Right atrium auricular region (tissue), 2 donors: Measurements from ENCODE around the gene KCNJ10. TPM values are rescaled to one million over a fixed set of nuclear protein-coding genes. Genes with fewer than 3 reads are reported as not detected.

Source experiments
- DNase-seq: peaks from one replicate; pipeline ENCODE4 v3.0.0-alpha.2; 2019; ENCODE audit warnings: low spot score
- H3K27ac ChIP-seq, 2 donors: fragments of 200-600 bp; sonication (generic); 1 replicate in 1 of 2; 2 replicates in 1 of 2; pipeline ENCODE4 v1.5.1; 2016 to 2019
- H3K27me3 ChIP-seq, 2 donors: fragments of 200-600 bp; sonication (generic); one replicate each; pipeline versions ENCODE4 v1.5.1 to v1.6.0; 2017 to 2019
- H3K36me3 ChIP-seq: fragments of 200-600 bp; sonication (generic); one replicate; pipeline ENCODE4 v1.5.1; 2016
- H3K4me1 ChIP-seq, 2 donors: fragments of 200-600 bp; sonication (generic); one replicate each; pipeline versions ENCODE4 v1.5.1 to v1.6.0; 2017 to 2019
- H3K4me3 ChIP-seq, 2 donors: fragments of 200-600 bp; sonication (generic); 1 replicate in 1 of 2; 2 replicates in 1 of 2; pipeline ENCODE4 v1.5.1; 2017 to 2019; ENCODE audit warnings: mild to moderate bottlenecking in 1 of 2, moderate library complexity in 1 of 2
- H3K9me3 ChIP-seq, 2 donors: fragments of 200-600 bp; sonication (generic); one replicate each; pipeline ENCODE4 v1.5.1; 2019
- total RNA-seq, 2 donors: library from RNA; depleted of rRNA; stranded (reverse); fragments of >200 nt; gene quantifications; one replicate each; pipeline ENCODE4 v1.1.0, GENCODE V29; 2016
- TF ChIP-seq, protein P1 (sequence below), 2 donors: fragments of 200-600 bp; sonication (generic); IDR thresholded peaks; one replicate each; pipeline ENCODE4 v1.5.1; 2019; ENCODE audit warnings: antibody characterized with exemption in 2 of 2

KCNJ10 gene
- total RNA-seq, 2 donors from 2014 or later: 0.20 TPM; not detected in 1

DNA sequence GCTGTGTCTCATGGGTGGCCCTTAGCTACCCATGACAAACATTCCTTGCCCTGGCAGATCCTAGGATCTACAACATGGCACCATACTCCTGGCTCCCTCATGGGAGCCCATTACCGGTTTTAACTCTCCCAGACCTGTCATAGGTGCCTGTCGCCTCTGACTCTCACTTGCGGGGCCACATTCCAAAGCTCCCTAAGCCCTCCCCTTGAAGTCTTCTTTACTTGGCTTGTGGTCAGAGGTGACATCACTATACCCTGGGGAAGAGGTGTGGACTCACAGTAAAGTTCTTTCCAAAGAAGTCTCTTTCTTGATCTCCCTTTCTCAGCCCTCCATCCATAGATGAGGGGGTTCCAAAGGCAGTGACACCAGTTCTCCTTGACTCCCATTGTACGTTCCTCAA is 110.5 kb downstream of the KCNJ10 start:
- no peaks in the 10 kb centered on the region for H3K36me3 ChIP-seq
- H3K9me3 ChIP-seq: no peaks in the 10 kb centered on the region
- no peak overlapping the region for H3K27ac ChIP-seq
- TF ChIP-seq, protein P1, sequence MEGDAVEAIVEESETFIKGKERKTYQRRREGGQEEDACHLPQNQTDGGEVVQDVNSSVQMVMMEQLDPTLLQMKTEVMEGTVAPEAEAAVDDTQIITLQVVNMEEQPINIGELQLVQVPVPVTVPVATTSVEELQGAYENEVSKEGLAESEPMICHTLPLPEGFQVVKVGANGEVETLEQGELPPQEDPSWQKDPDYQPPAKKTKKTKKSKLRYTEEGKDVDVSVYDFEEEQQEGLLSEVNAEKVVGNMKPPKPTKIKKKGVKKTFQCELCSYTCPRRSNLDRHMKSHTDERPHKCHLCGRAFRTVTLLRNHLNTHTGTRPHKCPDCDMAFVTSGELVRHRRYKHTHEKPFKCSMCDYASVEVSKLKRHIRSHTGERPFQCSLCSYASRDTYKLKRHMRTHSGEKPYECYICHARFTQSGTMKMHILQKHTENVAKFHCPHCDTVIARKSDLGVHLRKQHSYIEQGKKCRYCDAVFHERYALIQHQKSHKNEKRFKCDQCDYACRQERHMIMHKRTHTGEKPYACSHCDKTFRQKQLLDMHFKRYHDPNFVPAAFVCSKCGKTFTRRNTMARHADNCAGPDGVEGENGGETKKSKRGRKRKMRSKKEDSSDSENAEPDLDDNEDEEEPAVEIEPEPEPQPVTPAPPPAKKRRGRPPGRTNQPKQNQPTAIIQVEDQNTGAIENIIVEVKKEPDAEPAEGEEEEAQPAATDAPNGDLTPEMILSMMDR (IDR thresholded peaks at IDR 0.05): no peak
- no peak for DNase-seq
- H3K4me1 ChIP-seq: no peaks in the 10 kb centered on the region
- H3K4me3 ChIP-seq: no peak overlapping the region
- H3K27me3 ChIP-seq: no peaks in the 10 kb centered on the region

DNA sequence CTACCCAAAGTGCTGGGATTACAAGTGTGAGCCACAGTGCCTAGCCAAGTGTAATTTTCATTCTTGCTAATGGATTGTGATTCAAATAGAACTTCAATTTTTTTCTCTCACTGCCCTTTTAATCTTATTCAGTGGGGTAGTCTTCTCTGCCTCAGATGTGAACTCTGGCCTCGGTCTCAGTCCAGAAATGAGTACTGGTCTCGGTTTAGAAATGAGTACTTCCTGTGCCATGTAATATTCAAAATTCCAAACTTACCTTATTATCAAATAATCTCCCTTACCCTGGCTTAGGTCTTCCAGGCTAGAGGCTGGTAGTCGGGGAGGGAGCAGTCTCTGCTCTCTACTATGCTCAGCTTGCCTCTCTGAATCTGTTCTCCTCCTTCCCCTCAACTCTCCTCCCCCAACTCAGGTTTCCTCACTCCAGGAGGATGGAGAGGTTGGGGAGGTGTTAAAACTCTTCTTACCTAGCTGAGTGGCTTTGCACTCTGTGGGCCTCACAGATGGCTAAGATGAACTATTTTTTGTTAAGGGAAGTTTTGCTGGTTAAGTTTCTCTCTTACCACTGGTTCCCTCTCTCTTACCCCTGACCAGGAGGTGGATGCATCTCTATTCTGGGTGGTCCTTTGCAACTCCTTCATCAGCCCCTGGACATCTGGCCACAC is 111.1 kb downstream of the KCNJ10 start:
- Histone ChIP-seq H3K36me3 (no peaks in the 10 kb centered on the region), H3K9me3 (no peaks in the 10 kb centered on the region), H3K4me3 (no peak overlapping the region), H3K27me3 (no peaks in the 10 kb centered on the region), H3K27ac (no peak overlapping the region), H3K4me1 (peaks cover 0 to 2% of the 10 kb centered on the region in 2 donors)
- DNase-seq: no peak
- TF ChIP-seq, protein P1 (IDR thresholded peaks at IDR 0.05): no peak

DNA sequence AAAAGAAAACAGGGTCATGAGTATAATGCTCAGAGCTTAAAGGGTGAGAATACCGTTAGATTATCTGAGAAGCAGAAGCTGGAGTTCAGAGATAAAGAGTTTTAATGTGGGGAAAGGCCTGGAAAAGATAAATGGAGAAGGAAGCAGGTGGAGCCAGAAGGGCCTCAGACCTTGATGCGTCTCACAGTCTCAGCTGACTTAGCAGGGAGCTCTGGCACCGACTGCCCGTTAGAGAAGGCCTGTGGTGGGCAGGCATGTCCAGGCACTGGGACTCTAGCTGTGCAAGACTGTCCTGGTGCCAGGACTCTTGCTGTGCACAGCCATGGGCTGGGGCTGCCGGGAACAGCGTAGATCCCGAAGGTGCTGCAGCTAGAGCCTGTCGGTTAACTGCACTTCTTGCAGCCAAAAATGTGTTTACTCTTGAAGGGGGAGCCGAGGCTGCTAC is 112.1 kb downstream of the KCNJ10 start:
- DNase-seq: no peak
- Histone ChIP-seq H3K27ac (no peak overlapping the region), H3K27me3 (no peaks in the 10 kb centered on the region), H3K9me3 (no peaks in the 10 kb centered on the region), H3K4me1 (peaks cover 0 to 3% of the 10 kb centered on the region in 2 donors), H3K36me3 (no peaks in the 10 kb centered on the region), H3K4me3 (no peak overlapping the region)
- TF ChIP-seq, protein P1 (IDR thresholded peaks at IDR 0.05): no peak

DNA sequence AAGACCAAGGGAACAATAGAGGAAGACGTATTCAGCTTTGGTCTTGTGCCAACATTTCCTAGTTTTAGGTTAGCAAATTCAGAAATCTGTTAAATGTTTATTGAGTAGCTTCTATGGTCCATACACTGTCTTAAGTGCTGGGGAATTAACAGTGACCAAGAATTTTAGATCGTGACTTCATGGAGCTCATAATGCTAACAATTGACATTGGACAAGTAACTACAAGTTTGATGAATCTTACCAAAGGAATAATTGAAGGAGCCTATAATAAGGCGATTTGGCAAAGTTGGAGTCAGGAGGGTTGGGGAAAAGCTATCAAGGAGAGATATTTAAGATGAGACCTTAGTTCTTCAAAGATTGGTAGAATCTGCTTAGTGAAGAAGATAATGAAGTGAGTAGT is 114.5 kb downstream of the KCNJ10 start:
- H3K27ac ChIP-seq: no peak overlapping the region
- TF ChIP-seq, protein P1 (IDR thresholded peaks at IDR 0.05): no peak
- peaks cover 0 to 3% of the 10 kb centered on the region in 2 donors for H3K4me1 ChIP-seq
- no peaks in the 10 kb centered on the region for H3K9me3 ChIP-seq
- no peak for DNase-seq
- H3K36me3 ChIP-seq: no peaks in the 10 kb centered on the region
- H3K4me3 ChIP-seq: no peak overlapping the region
- H3K27me3 ChIP-seq: no peaks in the 10 kb centered on the region

DNA sequence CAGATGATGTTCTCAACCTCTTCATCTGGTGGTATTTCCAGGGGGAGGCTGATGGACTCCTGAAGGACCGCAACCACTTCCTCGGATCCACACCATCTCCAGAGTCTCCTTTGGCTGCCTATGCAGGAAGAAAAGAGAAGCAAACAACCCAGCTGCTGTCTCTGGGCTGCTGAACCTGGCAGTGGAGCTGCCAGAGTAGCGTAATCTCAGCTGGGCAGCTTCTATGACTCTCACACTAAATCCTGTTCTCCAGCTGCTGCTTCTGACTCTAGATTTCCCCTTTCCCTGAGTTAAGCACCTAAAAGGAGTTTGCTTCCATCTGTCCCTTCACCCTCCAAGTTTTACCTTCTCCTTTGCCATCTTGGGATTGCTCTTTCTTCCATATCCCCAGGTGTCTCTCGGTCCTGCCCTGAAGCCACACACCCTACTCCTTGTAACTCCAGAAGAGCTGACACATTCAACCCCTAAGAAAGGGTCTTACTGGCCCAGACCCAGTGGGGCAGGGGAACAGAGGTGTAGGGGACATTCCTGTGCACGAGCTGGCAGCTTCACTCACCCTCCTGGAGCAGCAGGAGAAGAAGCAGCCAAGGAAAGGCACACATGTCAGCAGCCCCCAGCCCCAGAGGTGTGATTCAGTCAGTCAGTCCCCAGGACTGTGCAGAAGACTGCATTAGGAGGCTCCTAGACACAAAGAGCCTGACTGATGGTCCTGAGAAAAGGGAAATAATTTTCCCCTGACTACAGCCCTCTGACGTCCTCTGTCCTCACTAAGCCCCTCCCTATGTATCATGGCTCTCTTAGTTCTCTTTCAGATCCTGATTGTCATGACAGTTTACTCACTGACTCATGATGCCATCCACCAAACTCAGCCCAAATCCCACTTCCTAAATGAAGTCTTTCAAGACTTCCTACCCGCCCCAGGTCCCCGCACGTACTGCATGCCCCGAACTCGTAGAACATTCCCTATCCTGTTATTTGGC is 116.1 kb downstream of the KCNJ10 start, which contains the start of gene SLAMF9:
Gene SLAMF9, minus strand, starts transcription at position 702 of the 980 bp plus-strand sequence. Its CDS starts 100 bp downstream, at position 602.
- TF ChIP-seq, protein P1 (IDR thresholded peaks at IDR 0.05): no peak
- no peak within 1 kb of the TSS for H3K4me3 ChIP-seq
- H3K36me3 ChIP-seq: no peaks in the 10 kb centered on the region
- no peak within 1 kb of the TSS for H3K27ac ChIP-seq
- DNase-seq: no peak
- no peaks in the 10 kb centered on the region for H3K27me3 ChIP-seq
- H3K4me1 ChIP-seq: peaks cover 0 to 3% of the 10 kb centered on the region in 2 donors
- H3K9me3 ChIP-seq: no peaks in the 10 kb centered on the region
